GM15510 (cell line): ENCODE data around the gene CHRM4.
A peak's percentile ranks its signal among the peaks of the same experiment; 100 is the strongest.

ENCODE experiments used
- POLR2A ChIP-seq: IDR thresholded peaks from 3 replicates; pipeline ENCODE4 v1.6.1; 2011; ENCODE audit warnings: borderline replicate concordance; ENCODE audit not compliant: insufficient read length; ENCODE audit errors: extremely low read depth

Gene CHRM4

GRCh38 chr11:46352063-46352841 lies 39.3 kb downstream of the CHRM4 start:
- no peak for TF ChIP-seq POLR2A

GRCh38 chr11:46351606-46352005 lies 40.0 kb downstream of the CHRM4 start:
- TF ChIP-seq POLR2A = no peak

GRCh38 chr11:46351148-46351547 lies 40.4 kb downstream of the CHRM4 start:
- TF ChIP-seq POLR2A = no peak

GRCh38 chr11:46350695-46351094 lies 40.9 kb downstream of the CHRM4 start:
- TF ChIP-seq POLR2A = no peak

- no peak for TF ChIP-seq POLR2A
Measured at GRCh38 chr11:46348566-46349401, 42.8 kb downstream of the CHRM4 start.

- TF ChIP-seq POLR2A = no peak
Measured at GRCh38 chr11:46347637-46348311, 43.8 kb downstream of the CHRM4 start.

- TF ChIP-seq POLR2A = peak; percentile 63
Measured at GRCh38 chr11:46346886-46347636, 44.5 kb downstream of the CHRM4 start, which contains the start of gene DGKZ. Gene DGKZ (plus strand): TSS chr11:46347463. CDS start chr11:46347660, 197 bp downstream.

GRCh38 chr11:46345881-46346484 lies 45.6 kb downstream of the CHRM4 start:
- no peak for TF ChIP-seq POLR2A

- no peak for TF ChIP-seq POLR2A
Measured at GRCh38 chr11:46345131-46345597, 46.4 kb downstream of the CHRM4 start.

GRCh38 chr11:46343520-46343919 lies 48.1 kb downstream of the CHRM4 start:
- TF ChIP-seq POLR2A = no peak

- TF ChIP-seq POLR2A = no peak
Measured at GRCh38 chr11:46342239-46342638, 49.3 kb downstream of the CHRM4 start.

GRCh38 chr11:46341454-46341853 lies 50.1 kb downstream of the CHRM4 start:
- no peak for TF ChIP-seq POLR2A

GRCh38 chr11:46339816-46340215 lies 51.8 kb downstream of the CHRM4 start:
- no peak for TF ChIP-seq POLR2A
